A673 (cell line): ENCODE measurements around the gene CRELD2.

Experiments
- CTCF ChIP-seq: fragments of 300-800, 200-600 bp; sonication (generic); conservative IDR thresholded peaks from 2 replicates; pipeline ENCODE4 v1.5.1; 2017; ENCODE audit warnings: low read depth, mild to moderate bottlenecking, antibody characterized with exemption, low read length, moderate library complexity, mixed read lengths
- EZH2 ChIP-seq: fragments of 200-600 bp; sonication (generic); IDR thresholded peaks from 2 replicates; pipeline ENCODE4 v1.6.1; 2017; ENCODE audit warnings: borderline replicate concordance, low read depth, mild to moderate bottlenecking, mixed read lengths, antibody characterized with exemption, low read length; ENCODE audit not compliant: poor library complexity, severe bottlenecking

DNA sequence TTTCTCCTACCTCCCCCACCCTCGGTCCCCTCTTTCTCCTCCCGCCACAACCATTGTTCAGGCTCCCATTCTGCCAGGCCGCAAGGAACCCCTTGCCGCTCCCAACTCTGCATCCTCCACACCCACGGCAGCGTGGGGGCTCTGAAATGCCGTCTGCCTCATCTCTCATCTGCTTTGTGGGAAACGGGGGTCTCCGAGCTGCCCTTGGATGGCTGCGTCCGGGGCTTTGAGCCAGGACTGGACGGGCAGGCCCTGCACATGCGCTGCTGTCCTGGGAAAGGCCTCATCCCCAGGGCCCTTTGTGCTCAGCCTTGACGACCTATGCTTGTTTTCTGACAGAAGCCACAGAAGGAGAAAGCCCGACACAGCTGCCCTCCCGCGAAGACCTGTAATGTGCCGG, 8.5 kb downstream of the CRELD2 start:
- no peak for TF ChIP-seq CTCF
- TF ChIP-seq EZH2 = no peak
